Measurements from ENCODE around the gene EFNA5.
A peak's percentile ranks its signal among the peaks of the same experiment; 100 is the strongest.

The EFNA5 gene

GRCh38 chr5:107541400-107541799 lies 129.3 kb downstream of the EFNA5 start:
- DNase-seq = no peak

DNA sequence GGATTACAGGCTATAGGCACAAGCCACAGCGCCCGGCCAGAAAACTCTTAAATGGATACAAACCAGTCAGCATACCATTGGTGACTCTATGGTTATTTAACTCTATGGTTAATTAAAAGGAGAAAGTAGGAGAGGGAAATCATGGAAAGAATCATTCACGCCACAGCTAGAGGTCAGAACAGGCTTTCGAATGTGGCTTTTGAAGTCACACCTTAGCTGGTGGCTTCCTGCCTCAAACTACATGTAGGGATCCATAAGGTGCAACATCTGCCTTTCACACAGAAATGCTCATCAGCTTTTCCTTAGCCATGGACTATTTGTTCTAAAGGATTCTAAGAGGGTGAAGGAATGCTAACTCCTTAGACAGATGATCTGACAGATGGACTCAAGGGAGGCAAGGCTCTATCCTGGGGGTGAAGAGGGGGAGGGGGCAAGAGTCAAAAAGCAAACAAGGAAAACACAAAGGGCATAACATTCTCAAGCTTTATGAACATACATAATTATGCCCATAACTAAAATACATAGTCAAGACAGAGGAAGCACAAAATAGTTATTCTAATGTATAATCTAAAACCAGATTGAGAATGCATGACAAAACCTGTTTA lies 130.9 kb downstream of the EFNA5 start:
- DNase-seq = no peak

GRCh38 chr5:107538805-107539445 lies 131.8 kb downstream of the EFNA5 start:
- no peak for DNase-seq

GRCh38 chr5:107538331-107538730 lies 132.4 kb downstream of the EFNA5 start:
- DNase-seq = no peak

- no peak for DNase-seq
Measured at GRCh38 chr5:107535849-107536248, 134.9 kb downstream of the EFNA5 start.

- DNase-seq = peak; percentile 40
Measured at GRCh38 chr5:107533910-107534876, 136.5 kb downstream of the EFNA5 start.

DNA sequence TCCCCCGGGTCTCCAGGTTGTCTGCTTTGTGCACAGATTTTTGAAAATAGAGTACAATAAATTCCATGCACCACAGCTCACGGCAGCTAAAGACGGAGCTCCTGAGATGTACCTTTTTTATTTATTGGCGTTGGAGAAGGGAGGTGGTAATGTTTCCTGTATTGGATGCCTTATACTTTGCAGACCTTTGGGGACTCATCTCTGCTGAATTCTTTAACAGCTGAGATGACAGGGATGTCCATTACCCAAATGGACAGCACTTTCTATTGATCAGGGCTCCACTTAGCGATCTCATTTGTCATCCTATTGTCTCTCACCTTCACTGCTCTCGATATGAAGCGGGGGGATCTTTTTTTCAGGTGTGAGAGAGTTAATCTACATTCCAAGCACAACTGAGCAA lies 137.8 kb downstream of the EFNA5 start:
- no peak for DNase-seq

DNA sequence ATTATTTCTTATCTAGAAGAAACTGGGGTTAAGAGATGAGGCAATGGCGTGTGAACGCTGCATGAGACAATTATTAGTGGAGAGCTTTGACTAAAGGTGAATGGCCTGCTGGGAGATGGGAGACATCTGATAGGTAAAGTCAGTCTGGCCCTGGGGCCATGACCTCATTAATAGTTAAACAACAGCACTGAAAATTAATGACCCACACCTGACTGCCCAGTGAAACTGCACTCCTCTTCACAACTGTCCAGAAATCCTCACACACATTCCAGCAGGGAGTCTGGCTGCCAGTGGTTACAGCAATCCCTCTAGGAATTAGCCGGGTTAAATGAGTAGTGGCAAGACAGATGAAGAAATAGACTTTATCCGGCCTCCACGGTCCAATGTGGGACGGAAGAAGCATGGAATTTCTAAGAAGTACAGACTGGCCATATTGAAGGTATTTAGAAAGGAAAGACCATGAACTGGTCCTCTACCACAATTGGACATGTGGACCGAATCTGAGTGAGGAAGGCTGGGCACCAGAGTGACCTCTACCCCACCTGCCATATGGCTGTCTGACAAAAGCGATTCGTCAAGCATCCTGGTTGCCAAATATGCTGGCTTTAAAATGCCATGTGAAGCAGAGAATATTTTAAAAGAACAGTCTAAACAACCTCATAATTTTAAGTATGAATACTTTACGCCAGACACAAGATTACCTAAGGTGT lies 138.4 kb downstream of the EFNA5 start:
- no peak for DNase-seq

GRCh38 chr5:107531308-107531707 lies 139.4 kb downstream of the EFNA5 start:
- no peak for DNase-seq

GRCh38 chr5:107529618-107530017 lies 141.1 kb downstream of the EFNA5 start:
- DNase-seq = no peak

DNA sequence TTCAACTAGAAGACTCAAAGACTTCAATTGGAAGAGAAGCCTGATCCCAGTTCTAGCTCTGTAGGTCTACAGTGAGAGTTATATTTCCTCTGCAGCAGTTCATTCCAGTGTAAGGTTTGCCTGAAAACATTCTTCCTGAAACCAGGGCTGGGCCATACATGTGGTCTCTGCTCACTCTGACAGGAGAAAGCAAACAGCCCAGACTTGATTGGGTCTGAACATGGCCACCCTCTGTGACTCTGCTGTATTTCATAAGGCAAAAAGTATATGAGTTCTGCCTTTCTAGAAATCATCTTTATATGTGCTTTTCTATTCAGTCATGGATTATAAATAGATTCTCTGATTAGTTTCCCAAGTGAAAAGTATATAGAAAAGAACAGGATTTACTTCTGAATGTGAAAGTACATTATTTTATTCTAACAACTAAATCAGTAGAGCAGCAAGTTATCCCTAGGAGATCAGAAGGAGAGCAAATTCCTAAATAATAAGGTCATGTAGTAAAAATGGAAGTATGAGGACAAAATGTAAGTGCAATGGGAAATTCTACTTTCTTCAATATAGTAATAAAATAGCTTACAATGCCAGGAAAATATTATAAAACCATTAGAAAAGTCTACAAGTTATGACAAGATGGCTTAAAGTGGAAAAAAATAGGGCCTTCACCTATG lies 144.3 kb downstream of the EFNA5 start:
- DNase-seq = no peak

GRCh38 chr5:107524111-107524510 lies 146.6 kb downstream of the EFNA5 start:
- no peak for DNase-seq

- no peak for DNase-seq
Measured at GRCh38 chr5:107523029-107523680, 147.6 kb downstream of the EFNA5 start.

DNA sequence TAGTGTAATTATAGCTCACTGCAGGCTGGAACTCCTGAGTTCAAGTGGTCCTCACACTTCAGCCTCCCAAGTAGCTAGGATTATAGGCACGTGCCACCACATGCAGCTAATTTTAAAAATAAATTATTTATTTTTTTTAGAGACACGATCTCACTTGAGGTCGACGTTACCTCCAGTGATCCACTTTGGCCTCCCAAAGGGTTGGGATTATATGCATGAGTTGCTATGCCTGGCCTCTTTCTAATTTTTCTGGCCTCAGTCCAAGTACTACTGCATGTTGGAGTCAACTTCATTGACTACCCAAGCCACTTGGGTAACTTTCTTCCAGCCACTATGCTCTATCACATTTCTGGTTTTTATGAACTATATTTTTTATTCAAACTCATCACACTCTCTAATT lies 148.3 kb downstream of the EFNA5 start:
- DNase-seq = no peak

- peak; percentile 10 for DNase-seq
Measured at GRCh38 chr5:107519900-107520354, 150.8 kb downstream of the EFNA5 start.

GRCh38 chr5:107518616-107519015 lies 152.1 kb downstream of the EFNA5 start:
- no peak for DNase-seq

GRCh38 chr5:107518190-107518589 lies 152.5 kb downstream of the EFNA5 start:
- no peak for DNase-seq

- DNase-seq = no peak
Measured at GRCh38 chr5:107517185-107518033, 153.3 kb downstream of the EFNA5 start.

GRCh38 chr5:107516452-107517184 lies 154.1 kb downstream of the EFNA5 start:
- no peak for DNase-seq

DNA sequence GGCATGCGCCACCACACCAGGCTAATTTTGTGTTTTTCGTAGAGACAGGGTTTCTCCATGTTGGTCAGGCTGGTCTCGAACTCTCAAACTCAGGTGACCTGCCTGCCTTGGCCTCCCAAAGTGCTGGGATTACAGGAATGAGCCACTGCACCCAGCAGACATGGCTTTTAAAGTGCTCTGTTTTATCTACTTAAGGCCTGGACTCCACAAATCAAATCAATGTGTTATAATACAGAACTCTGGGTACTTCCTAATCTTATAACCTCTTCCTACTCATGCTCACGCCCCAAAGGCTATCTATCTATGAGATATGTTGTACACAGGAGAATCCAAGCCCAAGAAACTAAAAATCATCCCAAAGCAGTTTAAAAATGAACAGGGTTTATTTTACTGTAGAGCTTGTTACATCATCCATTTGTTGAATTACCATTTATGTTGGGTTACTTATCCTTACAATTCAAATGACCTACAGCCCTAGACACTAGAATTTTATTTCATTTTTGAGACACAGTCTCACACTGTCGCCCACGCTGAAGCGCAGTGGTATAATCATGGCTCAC lies 155.1 kb downstream of the EFNA5 start:
- DNase-seq = no peak

Data from DMS153 (cell line).